Loucy (cell line): ENCODE data around the gene ZYX.

Source experiments
- CTCF ChIP-seq: fragments of 200-600 bp; sonication (generic); conservative IDR thresholded peaks from 2 replicates; pipeline ENCODE4 v1.5.1; 2014; ENCODE audit warnings: mild to moderate bottlenecking, antibody characterized with exemption, low read length
- EZH2phosphoT487 ChIP-seq: fragments of 200-600 bp; IDR thresholded peaks from 2 replicates; pipeline ENCODE4 v1.6.1; 2018; ENCODE audit warnings: antibody characterized with exemption, mild to moderate bottlenecking, moderate library complexity, borderline replicate concordance

GRCh38 chr7:143390773-143391317, 9.7 kb downstream of the ZYX start:
- no peak for TF ChIP-seq CTCF
- no peak for TF ChIP-seq EZH2phosphoT487
